Lower lobe of right lung (tissue), 2 donors: ENCODE data around the gene PPIH. TPM values are rescaled to one million over a fixed set of nuclear protein-coding genes. Genes with fewer than 3 reads are reported as not detected.
"Not testable (repeated sequence)": the region's sequence is repeated elsewhere in the genome, so short reads cannot be mapped to it uniquely, and the experiment has no call there.

Source experiments
- ATAC-seq, 2 donors: fragments of 200-7000 bp; cut with Tn5 transposase; one replicate each; pipeline ENCODE4 v1.9.1; 2020 to 2022; ENCODE audit warnings: mild to moderate bottlenecking in 2 of 2, moderate library complexity in 2 of 2
- DNase-seq: peaks from one replicate; pipeline ENCODE4 v3.0.0-alpha.2; 2020
- H3K27ac ChIP-seq: fragments of 200-600 bp; one replicate; pipeline ENCODE4 v1.8.0; 2022
- H3K27me3 ChIP-seq: fragments of 200-600 bp; one replicate; pipeline ENCODE4 v1.8.0; 2022; ENCODE audit warnings: low read depth
- H3K36me3 ChIP-seq: fragments of 200-600 bp; one replicate; pipeline ENCODE4 v1.8.0; 2022; ENCODE audit warnings: mild to moderate bottlenecking
- H3K4me1 ChIP-seq: fragments of 200-600 bp; one replicate; pipeline ENCODE4 v1.8.0; 2022
- H3K4me3 ChIP-seq: fragments of 200-600 bp; one replicate; pipeline ENCODE4 v1.8.0; 2022; ENCODE audit warnings: mild to moderate bottlenecking
- H3K9me3 ChIP-seq: fragments of 200-600 bp; one replicate; pipeline ENCODE4 v1.8.0; 2022
- intact Hi-C: fragments of 100-400 bp; cut with DNase I; formaldehyde crosslinking; loops from one replicate; pipeline ENCODE4 v1.11.0; 2022
- long read RNA-seq: library from polyadenylated mRNA; unstranded; transcript quantifications from one replicate; pipeline ENCODE4 v2.0.0, GENCODE V29; 2021
- total RNA-seq: library from RNA; stranded (reverse); fragmentation: NEBNext Ultra II Directional; extraction: Animal tissue kit (Norgen Biotek cat#: 25700); gene quantifications from one replicate; pipeline ENCODE4 v1.2.1, GENCODE V29; 2021
- TF ChIP-seq, protein P1 (sequence below): fragments of 200-600 bp; IDR thresholded peaks from one replicate; pipeline ENCODE4 v1.8.0; 2022; ENCODE audit warnings: antibody characterized with exemption, mild to moderate bottlenecking
- donor health status: DM: no; HTN: yes; CAD: no; lungs with severe emphysema.

PPIH gene
- 25.1 TPM for total RNA-seq
- long read RNA-seq, partial matches to known transcripts = 2 of 11 reads
- long read RNA-seq, other reads (novel, unspliced or antisense) = 5 of 11 reads

DNA sequence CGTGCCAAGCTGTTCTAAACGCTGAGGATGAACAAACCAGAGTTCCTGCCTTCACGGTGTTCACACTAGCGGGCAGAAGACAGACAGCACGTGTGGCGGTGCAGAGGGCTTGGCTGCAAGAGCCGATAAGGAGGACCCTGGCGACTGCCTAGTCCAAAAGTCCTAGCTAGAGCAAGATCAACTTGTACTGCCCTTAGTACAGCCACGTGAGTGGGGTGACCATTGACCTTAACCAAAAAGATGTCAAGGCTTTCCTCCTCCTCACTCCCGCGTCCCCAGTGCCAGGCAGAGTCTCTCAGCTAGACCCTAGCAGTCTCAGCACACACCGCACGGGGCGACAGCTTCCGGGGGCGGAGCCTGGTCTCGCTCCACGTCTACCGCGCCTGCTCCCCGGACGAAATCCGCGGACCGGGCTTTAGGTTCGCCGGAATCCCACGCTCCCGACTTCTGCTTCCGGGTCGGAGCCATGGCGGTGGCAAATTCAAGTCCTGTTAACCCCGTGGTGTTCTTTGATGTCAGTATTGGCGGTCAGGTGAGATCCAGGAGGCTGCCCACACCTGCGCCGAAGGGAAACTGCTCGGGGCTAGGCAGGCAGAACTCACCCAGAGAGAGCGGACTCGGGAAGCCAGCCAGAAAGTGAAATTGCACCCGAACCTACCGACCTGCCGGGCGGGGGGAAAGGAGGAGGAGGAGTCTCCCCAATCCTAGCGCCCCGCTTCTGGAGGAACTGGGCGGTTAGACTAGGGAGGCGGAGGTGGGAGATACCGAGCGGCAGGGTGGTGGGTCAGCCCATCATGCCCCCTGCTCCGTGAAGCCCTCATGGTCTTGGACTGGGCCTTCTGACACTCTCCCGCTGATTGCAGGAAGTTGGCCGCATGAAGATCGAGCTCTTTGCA, at the start of gene PPIH:
Gene PPIH (plus strand): TSS at position 443 of the 896 bp plus-strand sequence. CDS start 24 bp downstream, at position 467.
- Histone ChIP-seq H3K27ac (peak within 1 kb of the TSS; percentile 84), H3K9me3 (no peaks in the 10 kb centered on the region), H3K4me1 (peaks cover 17% of the 10 kb centered on the region), H3K4me3 (peak within 1 kb of the TSS; percentile 95), H3K27me3 (no peaks in the 10 kb centered on the region), H3K36me3 (peaks cover 33% of the 10 kb centered on the region)
- TF ChIP-seq, protein P1, sequence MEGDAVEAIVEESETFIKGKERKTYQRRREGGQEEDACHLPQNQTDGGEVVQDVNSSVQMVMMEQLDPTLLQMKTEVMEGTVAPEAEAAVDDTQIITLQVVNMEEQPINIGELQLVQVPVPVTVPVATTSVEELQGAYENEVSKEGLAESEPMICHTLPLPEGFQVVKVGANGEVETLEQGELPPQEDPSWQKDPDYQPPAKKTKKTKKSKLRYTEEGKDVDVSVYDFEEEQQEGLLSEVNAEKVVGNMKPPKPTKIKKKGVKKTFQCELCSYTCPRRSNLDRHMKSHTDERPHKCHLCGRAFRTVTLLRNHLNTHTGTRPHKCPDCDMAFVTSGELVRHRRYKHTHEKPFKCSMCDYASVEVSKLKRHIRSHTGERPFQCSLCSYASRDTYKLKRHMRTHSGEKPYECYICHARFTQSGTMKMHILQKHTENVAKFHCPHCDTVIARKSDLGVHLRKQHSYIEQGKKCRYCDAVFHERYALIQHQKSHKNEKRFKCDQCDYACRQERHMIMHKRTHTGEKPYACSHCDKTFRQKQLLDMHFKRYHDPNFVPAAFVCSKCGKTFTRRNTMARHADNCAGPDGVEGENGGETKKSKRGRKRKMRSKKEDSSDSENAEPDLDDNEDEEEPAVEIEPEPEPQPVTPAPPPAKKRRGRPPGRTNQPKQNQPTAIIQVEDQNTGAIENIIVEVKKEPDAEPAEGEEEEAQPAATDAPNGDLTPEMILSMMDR = peak; percentile 40
- intact Hi-C loops = no loop called here
- peak; percentile 100 for ATAC-seq
- peak; percentile 98 for DNase-seq

DNA sequence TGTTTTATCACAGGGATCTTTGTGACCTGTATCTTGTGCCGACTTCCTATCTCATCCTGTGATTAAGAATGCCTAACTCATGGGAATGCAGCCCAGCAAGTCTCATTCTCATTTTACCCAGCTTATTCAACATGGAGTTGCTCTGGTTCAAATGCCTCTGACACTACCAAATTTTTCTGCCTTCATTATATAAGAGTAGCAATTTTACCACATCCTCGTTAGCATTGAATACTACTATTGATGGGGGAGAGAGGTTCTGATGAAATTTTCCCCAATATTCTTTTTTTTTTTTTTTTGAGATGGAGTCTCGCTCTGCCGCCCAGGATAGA, 44.5 kb upstream of the PPIH start:
- no peaks in the 10 kb centered on the region for H3K36me3 ChIP-seq
- H3K4me3 ChIP-seq = no peak overlapping the region
- intact Hi-C loops = no loop called here
- ATAC-seq (no peak), DNase-seq (no peak)
- H3K4me1 ChIP-seq = no peaks in the 10 kb centered on the region
- no peaks in the 10 kb centered on the region for H3K9me3 ChIP-seq
- no peak overlapping the region for H3K27ac ChIP-seq
- no peaks in the 10 kb centered on the region for H3K27me3 ChIP-seq
- TF ChIP-seq, protein P1 = no peak

DNA sequence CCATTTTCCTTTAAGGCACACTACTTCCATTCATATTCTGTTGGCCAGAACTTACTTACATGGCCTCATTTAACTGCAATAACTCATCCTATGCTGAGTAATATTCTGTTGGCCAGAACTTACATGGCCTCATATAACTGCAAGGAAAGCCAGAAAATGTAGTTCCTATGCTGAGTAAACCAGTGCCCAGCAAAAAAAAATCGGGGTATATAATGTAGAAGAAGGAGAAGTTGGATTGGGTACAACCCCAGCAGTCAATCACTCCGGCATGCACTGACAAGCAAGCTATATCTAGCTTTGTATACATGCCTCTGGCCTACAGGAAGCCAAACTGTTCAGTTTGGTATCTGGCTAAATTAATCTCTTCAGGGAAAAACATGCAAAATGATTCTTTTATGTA, 39.4 kb upstream of the PPIH start:
- intact Hi-C loops = no loop called here
- H3K4me1 ChIP-seq = no peaks in the 10 kb centered on the region
- no peak overlapping the region for H3K4me3 ChIP-seq
- ATAC-seq (no peak), DNase-seq (no peak)
- H3K27me3 ChIP-seq = no peaks in the 10 kb centered on the region
- H3K36me3 ChIP-seq = no peaks in the 10 kb centered on the region
- H3K27ac ChIP-seq = no peak overlapping the region
- H3K9me3 ChIP-seq = no peaks in the 10 kb centered on the region
- TF ChIP-seq, protein P1 = no peak

DNA sequence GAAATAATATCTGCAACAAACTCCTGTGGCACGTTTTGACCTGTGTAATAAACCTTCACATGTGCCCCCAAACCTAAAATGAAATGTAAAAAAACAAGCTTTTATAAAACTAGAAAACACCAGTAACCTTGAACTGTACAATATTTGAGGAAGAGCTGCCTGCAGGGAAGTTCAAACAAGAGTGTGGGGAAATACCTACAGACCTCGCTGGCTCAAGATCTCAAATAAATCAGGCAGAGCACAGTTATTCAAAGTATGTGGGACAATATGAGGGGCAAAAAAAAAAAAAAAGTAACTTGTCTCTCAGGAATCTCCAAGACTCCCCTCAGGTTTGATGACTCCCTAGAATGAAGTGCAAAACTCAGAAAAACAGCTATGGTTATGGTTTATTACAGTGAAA, 37.9 kb upstream of the PPIH start:
- Histone ChIP-seq H3K4me1 (no peaks in the 10 kb centered on the region), H3K9me3 (no peaks in the 10 kb centered on the region), H3K27me3 (no peaks in the 10 kb centered on the region), H3K36me3 (no peaks in the 10 kb centered on the region), H3K4me3 (no peak overlapping the region), H3K27ac (no peak overlapping the region)
- intact Hi-C loops = no loop called here
- DNase-seq (no peak), ATAC-seq (no peak)
- TF ChIP-seq, protein P1 = no peak

DNA sequence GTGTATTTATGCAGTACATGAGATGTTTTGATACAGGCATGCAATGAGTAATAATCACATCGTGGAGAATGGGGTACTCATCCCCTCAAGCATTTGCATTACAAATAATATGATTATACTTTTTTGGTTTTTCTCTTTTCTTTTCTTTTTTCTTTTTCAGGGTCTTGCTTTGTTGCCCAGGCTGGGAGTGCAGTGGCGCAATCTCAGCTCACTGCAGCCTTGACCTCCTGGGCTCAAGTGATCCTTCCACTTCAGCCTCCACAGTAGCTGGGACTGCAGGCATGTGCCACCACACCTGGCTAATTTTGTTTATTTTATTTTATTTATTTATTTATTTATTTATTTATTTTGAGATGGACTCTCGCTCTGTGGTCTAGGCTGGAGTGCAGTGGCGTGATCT, 37.0 kb upstream of the PPIH start:
- intact Hi-C loops, ATAC-seq, H3K4me1 ChIP-seq, DNase-seq, H3K27me3 ChIP-seq, H3K4me3 ChIP-seq, H3K27ac ChIP-seq, H3K9me3 ChIP-seq, H3K36me3 ChIP-seq: not testable (repeated sequence)

DNA sequence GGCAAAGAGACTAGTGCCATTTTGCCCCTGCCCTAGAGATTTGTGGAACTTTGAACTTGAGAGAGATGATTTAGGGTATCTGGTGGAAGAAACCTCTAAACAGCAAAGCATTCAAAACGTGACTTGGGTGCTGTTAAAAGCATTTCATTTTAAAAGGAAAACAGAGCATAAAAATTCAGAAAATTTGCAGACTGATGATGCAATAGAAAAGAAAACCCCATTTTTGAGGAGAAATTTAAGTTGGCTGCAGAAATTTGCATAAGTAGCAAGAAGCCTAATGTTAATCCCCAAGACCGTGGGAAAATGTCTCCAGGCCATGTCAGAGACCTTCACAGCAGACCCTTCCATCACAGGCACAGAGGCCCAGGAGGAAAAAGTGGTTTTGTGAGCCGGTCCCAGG, 31.0 kb upstream of the PPIH start:
- DNase-seq, ATAC-seq, H3K9me3 ChIP-seq: not testable (repeated sequence)

More for the DNA sequence above, 31.0 kb upstream of the PPIH start:
- H3K4me3 ChIP-seq, H3K27me3 ChIP-seq, H3K36me3 ChIP-seq, intact Hi-C loops, H3K4me1 ChIP-seq, H3K27ac ChIP-seq: not testable (repeated sequence)
